Adrenal gland (tissue), 5 donors: ENCODE measurements around the gene THSD7B.

Experiments
- POLR2A ChIP-seq, 2 donors: fragments of 450-650 bp; IDR thresholded peaks; one replicate each; pipeline ENCODE4 v1.6.1; 2017; ENCODE audit warnings: antibody characterized with exemption in 2 of 2, mild to moderate bottlenecking in 2 of 2, moderate library complexity in 1 of 2
- TF ChIP-seq, protein P1 (sequence below), 6 experiments: fragments of 450-650 bp in 4 of 6; fragments of 200-600 bp in 2 of 6; sonication (generic) in 1 of 6; IDR thresholded peaks; 1 replicate in 5 of 6; 2 replicates in 1 of 6; pipeline versions ENCODE4 v1.5.1 to v1.8.0; 2016 to 2021; ENCODE audit warnings: antibody characterized with exemption in 6 of 6, mild to moderate bottlenecking in 2 of 6, moderate library complexity in 1 of 6
- donor health status: DM: no; HTN: no; CAD: no.

DNA sequence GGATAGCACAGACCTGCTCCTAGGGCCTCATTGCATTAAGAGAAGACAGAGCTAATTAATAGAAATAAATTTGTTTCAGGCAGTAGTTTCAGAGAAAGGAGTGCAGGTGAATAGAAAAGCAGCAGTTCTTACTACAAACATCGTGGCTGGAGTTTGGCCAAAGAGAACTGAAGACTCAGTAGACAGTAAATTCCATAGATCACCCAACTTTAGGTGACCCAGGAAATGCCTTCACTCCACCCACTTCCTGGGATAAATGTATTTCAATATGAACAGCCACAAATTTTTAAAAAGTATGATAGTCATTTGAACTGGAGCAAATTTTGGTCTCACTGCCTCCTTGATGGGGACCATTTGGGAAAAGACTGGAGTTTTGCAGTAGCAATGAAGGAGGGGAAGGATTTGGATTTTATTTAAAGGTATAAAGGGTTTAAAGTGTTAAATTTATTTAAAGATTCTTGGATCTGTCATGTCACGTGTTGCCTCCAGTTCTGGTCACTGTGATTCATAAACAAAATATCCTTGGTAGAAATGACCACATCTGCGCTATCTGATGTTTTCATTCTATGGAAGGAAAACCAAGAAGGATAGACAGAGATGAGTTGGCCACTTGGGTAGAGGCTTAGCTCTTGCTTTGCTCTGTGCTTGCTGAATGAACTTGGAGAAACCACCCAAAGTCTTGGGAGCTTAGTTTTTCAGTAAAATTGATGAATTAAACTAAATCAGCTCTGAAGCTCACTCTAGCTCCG lies 390.2 kb downstream of the THSD7B start:
- TF ChIP-seq, protein P1, sequence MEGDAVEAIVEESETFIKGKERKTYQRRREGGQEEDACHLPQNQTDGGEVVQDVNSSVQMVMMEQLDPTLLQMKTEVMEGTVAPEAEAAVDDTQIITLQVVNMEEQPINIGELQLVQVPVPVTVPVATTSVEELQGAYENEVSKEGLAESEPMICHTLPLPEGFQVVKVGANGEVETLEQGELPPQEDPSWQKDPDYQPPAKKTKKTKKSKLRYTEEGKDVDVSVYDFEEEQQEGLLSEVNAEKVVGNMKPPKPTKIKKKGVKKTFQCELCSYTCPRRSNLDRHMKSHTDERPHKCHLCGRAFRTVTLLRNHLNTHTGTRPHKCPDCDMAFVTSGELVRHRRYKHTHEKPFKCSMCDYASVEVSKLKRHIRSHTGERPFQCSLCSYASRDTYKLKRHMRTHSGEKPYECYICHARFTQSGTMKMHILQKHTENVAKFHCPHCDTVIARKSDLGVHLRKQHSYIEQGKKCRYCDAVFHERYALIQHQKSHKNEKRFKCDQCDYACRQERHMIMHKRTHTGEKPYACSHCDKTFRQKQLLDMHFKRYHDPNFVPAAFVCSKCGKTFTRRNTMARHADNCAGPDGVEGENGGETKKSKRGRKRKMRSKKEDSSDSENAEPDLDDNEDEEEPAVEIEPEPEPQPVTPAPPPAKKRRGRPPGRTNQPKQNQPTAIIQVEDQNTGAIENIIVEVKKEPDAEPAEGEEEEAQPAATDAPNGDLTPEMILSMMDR (IDR thresholded peaks at IDR 0.05), result no peak
- no peak for TF ChIP-seq POLR2A (IDR thresholded peaks at IDR 0.05)
